GM18505 (cell line): ENCODE results near the gene POU3F4.

Experiments used
- ATAC-seq: cut with Tn5 transposase; IDR thresholded peaks from one replicate; pipeline ENCODE4 v1.9.1; 2021; ENCODE audit not compliant: unreplicated experiment
- POLR2A ChIP-seq: IDR thresholded peaks from 4 replicates; pipeline ENCODE4 v1.6.1; 2011; ENCODE audit warnings: borderline replicate concordance; ENCODE audit not compliant: insufficient read depth, insufficient read length; ENCODE audit errors: extremely low read depth

The POU3F4 gene

DNA sequence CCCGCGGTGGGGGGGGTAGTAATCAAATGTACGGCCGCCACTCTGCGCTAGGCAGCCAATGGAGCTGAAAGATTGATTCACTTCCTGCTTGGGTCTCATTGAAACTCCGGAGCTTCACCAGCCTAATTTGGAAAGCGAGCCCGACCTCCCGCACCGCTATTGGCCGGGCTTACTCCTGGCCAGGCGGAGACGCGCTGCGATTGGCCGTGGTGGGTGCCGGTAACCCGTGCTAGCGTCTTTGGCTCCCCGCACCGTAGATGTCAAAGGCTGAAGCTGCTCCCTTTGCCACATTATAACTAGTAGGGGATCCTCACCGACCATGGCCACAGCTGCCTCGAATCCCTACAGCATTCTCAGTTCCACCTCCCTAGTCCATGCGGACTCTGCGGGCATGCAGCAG lies at the start of gene POU3F4:
Gene POU3F4, plus strand, starts transcription at position 285 of the 400 bp plus-strand sequence. Its CDS starts 35 bp downstream, at position 320.
- no peak for TF ChIP-seq POLR2A
- no peak for ATAC-seq

DNA sequence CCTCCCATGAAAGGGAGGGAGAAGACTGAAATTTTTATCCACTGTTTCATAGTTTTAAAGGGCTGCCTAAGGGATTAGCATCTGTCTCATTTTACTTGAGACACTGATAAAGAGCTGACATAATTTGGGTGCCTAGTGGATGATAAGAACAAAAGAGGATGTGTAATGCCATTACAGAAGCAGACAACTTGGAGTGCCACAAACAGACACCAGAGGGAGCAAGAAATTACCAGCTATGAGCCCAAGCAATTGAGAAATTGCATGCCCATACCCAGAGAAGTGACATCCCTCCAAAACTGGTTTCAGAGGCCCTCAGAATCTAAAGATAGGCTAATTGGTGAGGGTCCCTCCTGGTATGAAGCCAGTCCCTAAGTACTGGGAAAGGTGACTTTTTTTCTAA lies 38.5 kb upstream of the POU3F4 start:
- TF ChIP-seq POLR2A = no peak
- ATAC-seq = peak; percentile 93

DNA sequence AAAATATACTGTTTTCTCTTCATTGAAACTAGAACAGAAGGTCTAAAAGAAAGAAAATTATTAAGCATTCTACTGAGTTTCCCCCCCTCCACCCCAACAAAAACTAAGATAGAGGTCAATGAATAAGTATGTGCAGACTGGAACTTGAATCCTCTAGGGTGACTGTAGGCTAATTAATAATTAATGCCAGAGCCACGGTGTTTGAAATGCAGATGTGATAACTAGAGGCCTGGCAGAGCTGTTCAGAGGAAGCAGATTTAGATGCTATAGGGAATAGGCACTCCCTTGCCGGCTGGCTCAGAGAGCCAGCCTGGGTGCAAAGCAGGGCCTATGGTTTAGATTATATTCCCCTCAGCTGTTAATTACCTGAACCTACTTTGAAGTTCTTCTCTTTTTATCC lies 12.2 kb upstream of the POU3F4 start:
- ATAC-seq = no peak
- TF ChIP-seq POLR2A = no peak

DNA sequence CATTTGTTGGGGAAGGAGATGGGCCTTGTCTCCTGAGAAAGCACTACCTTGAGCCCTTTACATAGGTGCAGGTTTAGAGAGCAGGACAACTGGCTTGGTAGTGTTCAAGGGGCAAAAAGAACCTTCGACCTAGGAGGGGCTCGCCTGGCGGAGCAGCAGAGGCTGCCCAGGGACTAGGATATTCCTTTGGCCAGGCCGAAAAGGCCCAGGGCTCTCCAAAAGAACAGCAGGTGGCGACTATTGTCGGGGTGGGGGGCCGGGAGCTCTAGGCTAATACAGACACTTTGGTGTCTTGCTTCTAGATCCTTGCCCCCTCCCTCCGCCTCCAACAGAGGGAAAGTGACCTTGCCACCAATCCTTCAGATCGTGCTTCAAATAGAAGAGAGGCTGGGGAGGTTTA lies 7.1 kb upstream of the POU3F4 start:
- TF ChIP-seq POLR2A = no peak
- no peak for ATAC-seq

DNA sequence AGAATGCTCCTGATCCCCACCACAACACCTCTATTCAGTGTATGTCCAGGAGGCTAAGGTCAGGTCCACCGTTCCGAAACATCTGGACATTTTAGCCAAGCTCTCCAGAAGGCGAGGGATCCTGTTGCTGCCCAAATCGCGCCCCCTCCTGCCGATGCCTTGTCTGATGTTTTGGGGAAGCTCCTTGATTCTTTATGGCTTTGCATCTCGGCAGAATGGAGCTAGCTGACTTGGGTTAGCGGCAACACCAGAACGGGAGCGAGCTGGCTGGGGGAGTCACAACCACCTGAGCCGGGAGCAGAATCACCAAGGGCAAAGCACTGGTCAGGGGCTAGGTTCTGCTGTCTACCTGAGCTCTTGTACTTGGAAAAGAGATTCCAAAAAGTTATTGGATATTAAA lies 6.6 kb upstream of the POU3F4 start:
- no peak for TF ChIP-seq POLR2A
- ATAC-seq = no peak

DNA sequence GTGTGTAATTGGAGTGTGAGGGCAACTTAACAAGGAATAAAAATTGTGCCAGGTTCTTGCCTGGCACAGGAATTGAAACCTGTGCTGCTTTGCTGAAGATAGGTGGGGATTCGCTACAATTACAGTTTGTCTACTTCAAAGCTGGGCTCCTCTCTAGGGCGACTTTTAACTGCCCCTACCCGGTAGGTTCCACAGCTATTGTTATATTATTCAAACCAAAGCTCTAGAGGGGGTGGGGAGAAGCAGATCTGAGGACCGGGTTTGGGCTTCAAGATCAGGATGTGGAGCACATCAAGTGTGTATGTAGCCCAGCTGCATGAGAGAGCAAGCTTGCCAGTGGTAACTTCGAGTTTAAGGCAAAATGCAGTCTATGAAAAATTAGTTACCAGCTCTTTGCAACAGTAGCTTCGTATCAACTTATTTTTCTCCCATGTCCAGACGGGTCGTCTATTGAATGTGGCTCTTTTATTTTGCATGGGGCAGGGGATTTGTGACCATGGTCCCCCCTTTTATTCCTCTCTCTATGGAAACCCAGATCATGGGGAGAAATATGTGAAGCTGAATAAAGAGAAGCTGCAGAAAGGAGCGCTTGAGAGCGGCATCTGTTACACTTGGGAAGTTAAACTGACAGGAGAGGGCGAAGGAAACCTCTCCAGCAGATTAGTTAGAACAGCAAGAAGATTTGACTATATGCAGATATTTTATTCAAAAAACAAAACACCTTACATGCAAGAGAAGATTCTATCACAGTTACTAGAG lies 3.2 kb upstream of the POU3F4 start:
- no peak for TF ChIP-seq POLR2A
- ATAC-seq = no peak

DNA sequence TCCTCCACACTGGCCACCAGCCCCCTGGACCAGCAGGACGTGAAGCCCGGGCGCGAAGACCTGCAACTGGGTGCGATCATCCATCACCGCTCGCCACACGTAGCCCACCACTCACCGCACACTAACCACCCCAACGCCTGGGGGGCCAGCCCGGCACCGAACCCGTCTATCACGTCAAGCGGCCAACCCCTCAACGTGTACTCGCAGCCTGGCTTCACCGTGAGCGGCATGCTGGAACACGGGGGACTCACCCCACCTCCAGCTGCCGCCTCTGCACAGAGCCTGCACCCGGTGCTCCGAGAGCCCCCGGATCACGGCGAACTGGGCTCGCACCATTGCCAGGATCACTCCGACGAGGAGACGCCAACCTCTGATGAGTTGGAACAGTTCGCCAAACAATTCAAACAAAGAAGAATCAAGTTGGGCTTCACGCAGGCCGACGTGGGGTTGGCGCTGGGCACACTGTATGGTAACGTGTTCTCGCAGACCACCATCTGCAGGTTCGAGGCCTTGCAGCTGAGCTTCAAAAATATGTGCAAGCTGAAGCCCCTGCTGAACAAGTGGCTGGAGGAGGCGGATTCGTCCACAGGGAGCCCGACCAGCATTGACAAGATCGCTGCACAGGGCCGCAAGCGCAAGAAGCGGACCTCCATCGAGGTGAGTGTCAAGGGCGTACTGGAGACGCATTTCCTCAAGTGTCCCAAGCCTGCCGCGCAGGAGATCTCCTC lies 600 bp downstream of the POU3F4 start:
- ATAC-seq = no peak
- no peak for TF ChIP-seq POLR2A

DNA sequence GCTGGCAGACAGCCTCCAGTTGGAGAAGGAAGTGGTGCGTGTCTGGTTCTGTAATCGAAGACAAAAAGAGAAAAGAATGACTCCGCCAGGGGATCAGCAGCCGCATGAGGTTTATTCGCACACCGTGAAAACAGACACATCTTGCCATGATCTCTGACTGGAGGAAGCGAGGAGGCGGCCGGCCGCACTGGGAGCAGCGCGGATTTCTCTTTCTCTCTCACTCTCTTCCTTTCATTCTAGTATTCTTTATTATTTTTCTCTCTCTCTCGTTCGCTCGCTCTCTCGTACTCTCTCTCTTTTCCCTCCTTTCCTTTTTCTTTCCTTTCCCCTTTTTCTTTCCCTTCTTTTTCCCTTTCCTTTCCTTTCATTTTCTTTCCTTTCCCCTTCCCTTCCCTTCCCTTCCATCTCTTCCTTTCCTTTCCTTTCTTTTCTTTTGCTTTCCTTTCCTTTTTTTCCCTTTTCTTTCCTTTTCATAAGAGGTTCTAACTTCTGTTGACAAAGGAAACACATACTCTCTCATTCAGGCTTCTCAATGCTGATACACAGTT lies 1.2 kb downstream of the POU3F4 start:
- TF ChIP-seq POLR2A = no peak
- ATAC-seq = no peak

DNA sequence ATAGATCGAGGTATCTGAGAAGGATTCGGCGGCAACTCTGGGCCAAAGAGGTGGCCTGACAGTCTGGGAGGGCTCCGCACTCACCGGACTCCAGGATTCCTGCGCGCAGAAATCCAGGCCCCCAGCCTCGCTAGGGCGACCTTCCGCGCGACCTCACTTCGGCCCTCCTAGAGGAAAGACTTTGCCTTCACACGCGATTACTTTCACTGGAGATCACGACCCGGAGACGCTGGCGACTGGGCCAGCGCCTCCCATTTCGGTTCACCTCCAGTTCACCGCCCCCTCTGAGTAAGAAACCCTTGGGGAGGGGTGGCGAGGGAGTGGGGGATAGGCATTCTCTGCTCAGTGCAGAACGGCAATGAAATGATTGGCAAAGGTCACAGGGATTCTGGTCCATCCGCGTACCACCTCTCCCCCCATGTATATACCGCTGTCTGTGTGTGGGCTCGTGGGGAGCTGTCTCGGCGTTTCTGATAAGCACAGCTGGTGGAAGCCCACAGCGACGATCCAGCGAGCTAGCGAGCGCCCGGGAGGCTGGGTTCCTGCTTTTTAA lies 2.5 kb downstream of the POU3F4 start:
- no peak for ATAC-seq
- TF ChIP-seq POLR2A = no peak

DNA sequence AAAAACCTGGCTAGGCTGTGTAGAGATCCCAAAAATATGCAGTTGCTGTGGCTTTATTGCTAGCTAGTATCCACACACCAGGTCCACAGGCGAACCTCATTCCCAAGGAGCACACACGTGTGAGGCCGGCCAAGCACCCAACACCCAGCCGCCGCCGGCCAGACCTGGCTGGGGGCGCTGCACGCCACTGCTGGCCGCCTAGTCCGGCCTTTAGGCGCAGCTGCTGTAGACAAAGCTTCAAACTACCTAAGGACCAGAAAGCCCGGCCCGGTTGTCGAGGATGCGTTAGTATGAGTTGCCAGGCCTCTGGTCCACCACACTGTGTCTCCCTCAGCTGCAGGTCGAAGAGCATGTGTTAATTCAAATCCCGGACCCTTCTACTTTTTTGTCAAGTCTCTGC lies 3.1 kb downstream of the POU3F4 start:
- TF ChIP-seq POLR2A = no peak
- ATAC-seq = no peak

DNA sequence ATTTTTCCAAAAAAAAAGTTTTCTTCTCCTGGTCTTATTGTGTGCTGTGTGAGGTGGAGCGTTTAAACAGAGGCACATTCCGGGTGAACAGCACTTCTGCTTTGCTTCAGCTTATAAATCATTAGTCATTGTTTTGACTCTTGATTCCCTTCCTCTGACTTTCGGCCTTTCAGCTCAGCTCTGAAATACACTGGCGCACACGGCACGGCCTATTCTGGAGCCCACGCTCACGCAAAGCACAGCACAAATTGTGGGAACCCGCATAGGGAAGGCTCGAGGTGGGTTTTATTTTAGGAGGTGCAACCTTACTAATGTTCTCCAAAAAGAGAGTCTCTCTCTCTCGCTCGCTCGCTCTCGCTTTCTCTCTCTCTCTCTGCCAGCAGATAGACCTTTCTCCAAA lies 4.0 kb downstream of the POU3F4 start:
- TF ChIP-seq POLR2A = no peak
- no peak for ATAC-seq

DNA sequence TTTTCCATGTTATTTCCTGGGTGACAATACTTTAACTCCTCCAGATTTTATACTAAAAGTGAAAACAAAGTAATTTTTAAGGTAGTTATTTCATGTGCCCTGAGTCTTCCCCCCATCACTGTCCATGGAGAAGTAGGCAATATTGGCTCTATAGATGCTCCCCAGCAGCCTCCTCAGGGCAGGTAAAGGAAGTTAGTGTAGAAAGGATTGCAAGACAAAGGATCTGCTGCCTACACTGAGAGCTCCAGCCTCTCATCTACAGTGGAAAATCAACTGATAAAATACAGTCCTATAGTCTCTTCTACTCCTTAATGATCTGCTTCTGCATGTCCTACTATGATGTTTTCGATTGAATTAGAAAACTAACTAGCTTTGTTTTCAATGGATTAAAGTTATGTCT lies 8.5 kb downstream of the POU3F4 start:
- ATAC-seq = no peak
- no peak for TF ChIP-seq POLR2A

DNA sequence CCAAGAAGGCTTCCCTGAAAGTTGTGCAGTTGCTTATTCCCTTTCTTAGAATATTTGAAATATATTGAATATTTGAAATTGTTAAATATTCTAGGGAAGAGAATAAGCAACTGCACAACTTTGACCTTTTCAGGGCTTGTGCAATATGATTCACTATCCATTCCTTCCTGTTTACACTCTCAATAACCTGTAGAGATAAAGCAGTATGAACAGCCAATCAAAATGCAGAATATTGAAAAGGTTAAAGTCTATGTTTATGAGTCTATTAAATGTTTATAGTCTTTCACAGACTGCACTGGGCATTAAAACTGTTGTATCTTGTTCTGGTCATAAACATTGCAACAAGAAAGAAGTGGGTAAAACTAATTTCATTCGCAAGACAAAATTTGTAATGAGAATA lies 13.8 kb downstream of the POU3F4 start:
- ATAC-seq = no peak
- no peak for TF ChIP-seq POLR2A

DNA sequence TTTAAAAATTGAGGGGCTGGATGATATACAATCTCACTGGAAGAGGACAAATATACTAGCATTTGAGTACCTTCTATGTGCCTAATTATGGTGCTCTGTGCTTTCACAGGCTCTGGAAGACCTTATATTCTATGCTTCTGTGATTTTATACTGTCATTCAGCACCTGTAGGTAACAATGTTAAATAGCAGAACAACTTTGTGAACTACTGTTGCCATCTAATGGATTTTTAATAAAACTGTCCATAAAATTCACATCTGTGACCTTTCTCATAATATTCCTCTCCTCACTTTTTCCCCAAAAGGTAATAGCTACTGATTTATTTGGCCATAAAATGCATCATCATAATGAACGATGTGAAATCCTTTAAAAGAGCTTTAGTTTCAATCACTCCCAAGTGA lies 21.9 kb downstream of the POU3F4 start:
- ATAC-seq = no peak
- TF ChIP-seq POLR2A = no peak

DNA sequence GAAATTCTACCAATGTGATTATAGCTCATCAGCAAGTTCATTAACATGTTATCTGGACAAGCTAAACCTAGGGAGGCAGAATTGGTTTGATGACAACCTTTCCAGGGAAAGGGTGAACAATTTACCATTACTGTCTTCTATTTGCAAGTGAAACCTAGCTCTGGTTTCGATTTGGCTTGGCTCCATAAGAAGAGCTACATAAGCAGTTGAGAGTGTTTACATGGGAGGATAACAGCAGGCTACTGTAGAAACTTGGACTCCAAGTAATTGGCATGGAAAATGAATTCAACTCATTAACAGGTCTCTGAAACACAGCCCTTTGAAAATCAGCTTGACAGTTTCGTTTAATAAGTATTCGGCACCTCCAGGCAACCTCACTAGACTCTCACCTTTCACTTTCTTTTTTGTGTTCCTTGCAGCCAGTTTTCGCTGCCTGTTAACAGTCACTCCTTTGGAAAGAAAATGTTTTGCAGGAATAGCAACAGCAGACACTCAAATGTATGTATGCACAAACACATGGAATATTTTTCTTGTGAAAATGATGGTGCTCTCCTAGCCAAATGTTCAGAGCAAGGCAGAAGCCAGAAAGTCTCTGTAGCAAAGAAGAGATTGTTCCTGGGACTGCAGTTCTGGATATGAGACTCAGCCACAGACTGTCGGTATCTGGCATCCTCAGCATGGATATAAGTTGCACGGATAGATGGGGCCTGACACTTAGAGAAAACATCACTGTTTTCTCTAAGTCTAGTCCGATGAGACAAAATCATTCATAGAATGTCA lies 27.5 kb downstream of the POU3F4 start:
- ATAC-seq = no peak
- TF ChIP-seq POLR2A = no peak
